ENCODE data around the gene PAX5.

PAX5 gene

DNA sequence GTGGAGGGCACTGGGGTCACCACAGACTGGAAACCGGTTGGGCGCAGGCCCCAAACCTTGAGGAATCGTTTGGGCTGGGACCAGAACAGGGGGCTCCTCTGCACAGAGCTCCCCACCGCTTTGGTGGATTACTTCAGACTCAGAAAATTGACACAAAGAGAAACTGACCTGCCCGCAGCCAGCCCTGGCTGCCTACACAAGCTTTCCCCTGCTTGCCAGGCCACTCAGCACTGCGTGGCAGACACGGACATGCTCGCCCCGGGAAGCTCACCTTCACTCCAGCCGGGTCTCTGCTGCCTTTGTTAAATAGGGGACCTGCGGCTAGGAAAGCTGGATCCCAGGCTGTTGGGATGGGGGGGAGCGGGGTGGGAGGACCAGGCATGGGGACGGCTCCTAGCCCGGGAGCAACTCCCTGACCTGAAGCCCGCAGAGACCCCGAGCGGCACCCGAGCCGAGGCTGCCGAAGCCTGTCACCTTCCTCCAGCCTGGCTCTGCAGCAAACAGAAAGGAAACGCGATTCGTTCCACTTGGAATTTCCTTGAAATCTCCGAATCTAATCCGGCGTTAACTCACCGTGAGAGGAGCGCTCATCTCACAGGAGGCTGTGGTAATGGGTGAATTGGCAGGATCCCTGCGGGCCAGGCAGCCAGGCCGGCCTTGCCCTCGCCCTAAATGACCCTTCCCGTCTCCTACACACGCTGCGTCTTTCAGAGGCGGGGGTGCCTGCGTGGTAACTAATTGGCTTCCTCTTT lies 8.8 kb downstream of the PAX5 start:
- DNase-seq (ENCODE audit: low read depth in 3 of 3): no peak

DNA sequence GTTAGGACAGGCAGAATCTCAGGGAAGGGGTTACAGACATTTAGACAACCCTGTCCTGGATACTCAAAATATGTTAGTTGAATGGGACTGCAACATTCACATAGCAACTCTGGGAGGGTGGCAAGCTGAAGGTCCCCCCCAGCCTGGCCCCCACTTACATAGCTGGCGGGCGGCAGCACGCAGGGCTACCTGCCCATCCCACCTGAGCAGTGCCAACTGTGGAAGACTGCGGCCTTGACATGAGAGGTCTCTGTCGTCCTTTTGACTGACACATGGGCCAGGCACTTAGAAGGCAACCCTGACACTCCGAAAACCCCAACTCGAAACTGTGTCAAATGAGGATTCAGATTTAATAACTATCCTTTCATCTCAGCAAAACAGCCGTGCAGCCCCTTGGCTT lies 16.5 kb downstream of the PAX5 start:
- DNase-seq (ENCODE audit: low read depth in 3 of 3): no peak

DNA sequence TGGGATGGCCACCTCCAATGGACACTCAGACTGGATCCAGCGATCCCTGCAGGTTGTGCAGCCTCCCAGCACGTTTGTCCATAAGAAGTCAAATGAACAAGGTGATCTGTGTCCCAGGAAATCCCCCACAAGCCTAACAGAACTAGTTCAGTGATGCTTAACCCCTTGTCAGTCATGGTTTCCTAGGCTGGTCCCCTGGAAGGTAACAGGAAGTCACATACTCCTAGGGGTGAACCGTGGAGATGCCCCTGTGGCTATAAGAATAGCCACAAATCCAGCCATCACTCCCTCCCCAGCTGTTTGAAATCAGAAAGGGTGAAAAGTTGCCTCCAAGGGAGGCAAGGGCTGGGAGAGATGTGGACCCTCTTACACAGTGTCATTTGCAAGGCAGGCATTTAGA lies 22.5 kb downstream of the PAX5 start:
- no peak for DNase-seq (ENCODE audit: low read depth in 3 of 3)

DNA sequence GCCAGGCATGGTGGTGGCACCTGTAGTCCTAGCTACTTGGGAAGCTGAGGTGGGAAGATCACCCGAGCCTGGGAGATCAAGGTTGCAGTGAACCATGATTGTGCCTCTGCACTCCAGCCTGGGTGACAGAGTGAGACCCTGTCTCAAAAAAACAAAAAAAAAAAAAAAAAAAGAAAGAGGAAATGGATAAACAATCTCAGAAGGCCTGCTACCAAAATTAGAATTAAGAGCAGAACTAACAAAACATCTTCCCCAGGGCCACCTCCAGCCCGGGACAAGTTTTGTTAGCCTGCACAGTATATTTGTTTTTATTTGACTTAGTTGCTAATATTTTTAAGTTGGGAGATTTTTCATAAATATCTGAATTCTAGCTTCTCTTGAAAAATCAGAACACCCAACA lies 23.1 kb downstream of the PAX5 start:
- no peak for DNase-seq (ENCODE audit: low read depth in 3 of 3)

DNA sequence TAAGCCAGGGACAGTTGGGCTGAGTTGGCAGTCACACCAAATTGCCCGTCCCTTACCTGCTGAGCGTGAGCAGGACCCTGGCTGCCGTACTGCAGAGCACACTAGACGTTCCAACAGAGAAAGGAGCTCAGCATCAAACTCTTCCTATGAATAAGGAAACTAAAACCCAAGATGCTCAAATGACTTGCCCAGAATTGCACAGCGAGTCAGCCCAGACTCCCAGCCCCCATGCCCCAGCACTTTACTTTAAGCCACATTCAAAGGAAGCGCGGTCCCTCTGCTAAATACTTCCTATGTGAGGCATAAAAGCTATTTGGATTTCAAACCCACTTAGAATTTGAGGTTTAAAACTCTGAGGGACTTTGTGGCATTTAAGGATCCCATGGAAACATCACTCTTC lies 23.9 kb downstream of the PAX5 start:
- DNase-seq (ENCODE audit: low read depth in 3 of 3): no peak

DNA sequence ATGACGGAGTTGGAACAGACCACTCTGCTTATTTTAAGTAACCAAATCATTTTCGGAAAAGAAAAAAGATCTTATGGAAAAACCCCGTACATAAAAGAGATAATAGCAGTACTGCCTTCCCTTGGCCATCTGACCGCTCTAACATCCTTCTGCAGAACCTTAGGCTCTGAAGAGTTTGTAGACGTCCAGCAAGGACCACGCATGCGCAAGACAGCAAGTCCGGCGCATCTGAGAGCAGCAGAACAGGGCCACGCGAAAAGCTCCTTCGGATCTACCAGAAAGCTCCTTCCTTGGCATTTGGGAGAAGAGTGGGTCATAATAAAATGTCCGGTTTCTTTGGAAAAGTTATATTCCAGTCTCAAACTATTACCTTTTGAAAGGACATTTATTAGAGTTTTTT lies 26.8 kb downstream of the PAX5 start:
- no peak for DNase-seq (ENCODE audit: low read depth in 3 of 3)

DNA sequence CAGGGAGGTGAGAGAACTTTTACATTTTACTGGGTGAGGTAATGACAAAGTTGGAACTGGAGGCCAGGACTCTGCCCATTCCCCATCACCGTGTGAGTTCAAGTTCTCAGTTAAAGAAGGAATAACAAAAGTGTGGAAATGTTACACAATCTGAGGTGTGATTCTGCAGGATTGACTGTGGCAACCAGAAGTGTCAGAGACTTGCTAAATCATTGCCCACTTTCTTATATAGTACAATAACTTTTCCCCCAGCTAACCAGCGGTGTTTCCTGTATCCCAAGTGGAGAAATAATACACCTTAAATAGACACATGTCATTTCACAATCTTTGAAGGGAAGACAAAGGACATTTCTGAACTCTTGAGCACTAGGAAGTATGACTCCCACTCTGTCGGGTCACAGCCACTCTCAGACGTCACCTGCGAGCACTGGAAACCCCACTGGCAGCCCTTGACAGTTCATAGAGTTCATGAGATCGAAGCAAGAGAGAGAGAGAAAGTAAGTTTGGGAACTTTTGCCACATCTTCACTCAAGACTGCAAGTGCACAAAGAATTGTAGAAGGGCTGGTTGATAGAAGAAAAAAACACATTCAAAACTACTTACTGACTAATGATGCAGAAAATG lies 28.4 kb downstream of the PAX5 start:
- DNase-seq (ENCODE audit: low read depth in 3 of 3): no peak

DNA sequence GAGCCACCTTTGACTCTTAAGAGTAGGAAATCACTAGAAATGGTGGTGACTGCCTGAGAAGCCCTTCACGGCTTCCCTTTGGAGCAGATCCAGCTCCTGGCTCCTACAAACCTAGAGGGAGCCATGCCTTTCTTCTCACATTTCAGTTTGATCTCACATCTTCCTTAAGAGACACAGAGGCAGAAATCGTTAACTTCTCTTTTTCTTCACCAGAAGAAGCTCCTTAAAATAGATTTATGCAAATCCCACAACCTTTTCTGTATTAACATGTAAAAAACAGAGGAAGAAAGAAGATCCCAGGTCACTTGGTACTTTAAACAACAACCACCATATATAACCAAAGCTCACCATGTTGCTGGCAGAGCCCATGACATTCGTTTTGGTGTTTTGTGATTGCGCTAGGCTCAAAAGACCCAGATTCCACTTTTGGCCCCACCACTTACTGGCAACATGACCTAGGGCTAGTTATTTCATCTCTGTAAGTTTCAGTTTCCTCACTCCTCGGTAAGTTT lies 29.6 kb downstream of the PAX5 start:
- DNase-seq (ENCODE audit: low read depth in 3 of 3): no peak

DNA sequence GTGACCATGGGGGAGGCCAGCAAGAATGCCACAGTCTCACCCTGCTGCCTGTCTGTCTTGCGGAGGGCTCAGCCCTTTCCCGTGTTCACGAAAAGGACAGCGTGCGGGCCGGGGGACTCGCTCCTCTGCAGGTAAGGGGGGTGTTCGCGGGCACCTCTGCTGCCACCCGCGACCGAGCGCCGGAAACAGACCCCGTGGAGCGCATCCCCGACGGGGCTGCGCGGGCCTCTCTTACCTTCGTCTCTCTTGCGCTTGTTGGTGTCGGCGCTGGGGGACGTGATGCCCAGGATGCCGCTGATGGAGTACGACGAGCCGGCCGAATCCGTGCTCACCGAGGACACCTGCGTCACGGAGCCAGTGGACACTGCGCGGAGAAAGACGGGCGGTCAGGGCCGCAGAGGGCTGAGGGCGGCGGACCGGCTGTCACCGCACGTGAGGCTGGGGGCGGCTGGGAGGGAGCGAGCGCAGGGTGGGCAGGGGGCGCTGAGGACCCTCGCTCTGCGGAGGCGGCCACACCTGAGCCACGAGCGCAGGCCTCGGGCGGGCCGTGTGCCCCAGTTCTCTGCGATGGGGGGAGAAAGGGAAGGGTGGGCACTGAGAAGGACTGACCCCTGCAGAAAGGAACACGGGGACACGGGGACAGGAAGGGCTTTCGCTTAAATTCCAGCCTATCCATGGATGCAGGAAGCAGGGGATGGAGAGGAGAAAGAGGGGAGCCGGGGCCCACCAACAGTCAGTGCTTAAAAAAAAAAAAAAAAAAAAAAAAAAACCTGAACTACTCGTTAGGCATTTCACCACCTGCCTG lies 31.5 kb downstream of the PAX5 start:
- no peak for DNase-seq (ENCODE audit: low read depth in 3 of 3)

DNA sequence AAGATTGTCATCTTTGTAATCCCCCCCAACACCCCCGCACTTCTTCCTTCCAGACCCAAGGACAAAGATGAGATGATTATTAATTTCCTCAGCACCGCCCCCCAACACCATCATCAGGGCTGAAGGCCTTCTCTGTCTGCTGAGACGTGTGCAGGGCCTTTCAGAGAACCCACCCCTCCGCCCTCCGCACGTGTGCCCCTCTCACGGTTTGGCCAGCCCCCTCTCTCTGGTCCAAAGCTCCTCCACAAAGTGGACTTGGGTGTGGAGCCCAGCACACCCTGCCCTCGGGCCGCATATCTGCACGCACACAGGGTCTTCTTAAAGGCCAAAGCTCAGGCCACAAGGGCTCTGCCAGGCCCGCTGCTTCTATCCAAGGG lies 32.0 kb downstream of the PAX5 start:
- DNase-seq (ENCODE audit: low read depth in 3 of 3): no peak

DNA sequence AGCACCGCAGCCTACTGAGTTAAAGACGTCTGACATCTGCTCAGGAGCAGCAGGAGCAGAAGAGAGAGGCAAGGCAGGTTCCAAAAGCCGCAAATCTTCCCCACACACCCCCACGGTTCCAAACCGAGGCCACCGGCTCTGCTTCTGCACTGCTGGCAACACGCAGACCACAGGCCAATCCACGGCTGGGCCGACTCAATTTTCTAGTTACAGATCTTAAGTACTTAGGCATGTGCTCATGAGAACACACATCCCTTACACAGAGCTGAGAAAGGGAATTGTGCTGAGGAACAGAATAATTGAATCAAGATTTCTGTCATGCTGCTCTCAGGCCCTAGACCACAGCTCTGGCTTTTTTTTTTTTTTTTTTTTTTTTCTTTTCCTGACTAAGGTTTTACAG lies 32.6 kb downstream of the PAX5 start:
- no peak for DNase-seq (ENCODE audit: low read depth in 3 of 3)

DNA sequence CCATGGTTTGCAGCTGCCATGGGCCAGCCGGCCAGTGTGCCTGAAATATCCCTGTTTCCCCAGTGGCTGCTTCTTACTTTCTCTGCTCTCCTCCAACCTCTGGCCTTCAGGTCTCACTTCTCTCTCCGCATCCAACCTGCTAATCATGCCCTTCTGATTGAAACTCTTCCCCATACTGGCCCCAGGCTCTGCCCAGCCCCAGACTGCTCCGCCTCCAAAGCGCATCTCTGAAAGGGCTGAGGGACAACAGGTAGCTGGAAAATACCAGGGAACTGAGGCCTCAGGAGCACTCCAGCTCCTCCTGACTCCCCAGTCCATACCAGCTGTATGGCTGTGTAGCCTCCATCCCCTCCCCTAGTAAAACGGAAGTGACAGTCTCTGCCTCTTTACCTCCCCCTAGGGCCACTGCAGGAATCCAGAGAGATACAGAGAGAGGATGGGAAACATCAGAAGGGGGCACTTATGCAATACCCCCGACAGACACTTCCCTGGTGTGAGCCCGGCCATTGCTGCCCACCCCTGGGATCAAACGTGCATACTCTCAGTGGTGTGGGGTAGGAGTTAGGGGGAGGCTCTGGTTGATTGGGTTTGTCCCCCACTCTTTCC lies 34.2 kb downstream of the PAX5 start:
- no peak for DNase-seq (ENCODE audit: low read depth in 3 of 3)

DNA sequence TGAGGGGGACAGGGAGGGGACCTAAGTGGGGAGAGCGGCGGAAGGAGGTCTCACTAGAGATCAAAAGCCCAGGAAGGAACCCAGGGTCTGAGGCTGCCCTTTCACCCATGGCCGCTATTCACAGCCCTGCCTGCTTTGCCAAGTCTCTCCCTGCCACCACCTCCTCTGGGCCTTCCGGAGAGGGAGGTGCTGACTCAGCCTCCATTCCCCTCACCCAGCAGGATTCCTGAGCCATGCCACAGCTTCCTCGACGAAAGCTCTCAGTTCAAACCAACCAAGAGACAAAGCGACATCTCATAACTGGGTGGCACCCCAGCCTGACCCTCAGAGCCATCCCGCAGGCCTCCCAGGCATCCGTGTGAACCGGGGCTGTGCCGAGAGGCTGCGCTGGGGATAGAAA lies 36.7 kb downstream of the PAX5 start:
- no peak for DNase-seq (ENCODE audit: low read depth in 3 of 3)

DNA sequence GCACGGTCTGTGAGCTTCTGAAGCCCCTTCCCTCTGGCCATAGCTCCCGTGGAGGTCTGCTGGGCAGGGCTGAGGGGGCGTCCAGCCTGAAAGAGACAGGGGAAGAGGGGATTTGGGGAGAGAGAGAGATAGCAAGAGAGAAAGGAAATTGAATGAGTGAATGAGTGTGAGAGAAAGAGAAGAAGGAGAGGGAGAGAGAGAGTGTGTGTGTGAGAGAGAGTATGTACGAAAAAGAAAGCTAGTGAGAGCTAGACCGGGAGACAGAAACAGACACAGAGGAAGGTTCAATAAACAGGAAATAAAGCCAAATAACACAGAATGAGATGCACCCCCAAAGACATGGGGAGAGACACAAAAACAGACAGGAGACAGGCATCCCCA lies 37.4 kb downstream of the PAX5 start:
- no peak for DNase-seq (ENCODE audit: low read depth in 3 of 3)

DNA sequence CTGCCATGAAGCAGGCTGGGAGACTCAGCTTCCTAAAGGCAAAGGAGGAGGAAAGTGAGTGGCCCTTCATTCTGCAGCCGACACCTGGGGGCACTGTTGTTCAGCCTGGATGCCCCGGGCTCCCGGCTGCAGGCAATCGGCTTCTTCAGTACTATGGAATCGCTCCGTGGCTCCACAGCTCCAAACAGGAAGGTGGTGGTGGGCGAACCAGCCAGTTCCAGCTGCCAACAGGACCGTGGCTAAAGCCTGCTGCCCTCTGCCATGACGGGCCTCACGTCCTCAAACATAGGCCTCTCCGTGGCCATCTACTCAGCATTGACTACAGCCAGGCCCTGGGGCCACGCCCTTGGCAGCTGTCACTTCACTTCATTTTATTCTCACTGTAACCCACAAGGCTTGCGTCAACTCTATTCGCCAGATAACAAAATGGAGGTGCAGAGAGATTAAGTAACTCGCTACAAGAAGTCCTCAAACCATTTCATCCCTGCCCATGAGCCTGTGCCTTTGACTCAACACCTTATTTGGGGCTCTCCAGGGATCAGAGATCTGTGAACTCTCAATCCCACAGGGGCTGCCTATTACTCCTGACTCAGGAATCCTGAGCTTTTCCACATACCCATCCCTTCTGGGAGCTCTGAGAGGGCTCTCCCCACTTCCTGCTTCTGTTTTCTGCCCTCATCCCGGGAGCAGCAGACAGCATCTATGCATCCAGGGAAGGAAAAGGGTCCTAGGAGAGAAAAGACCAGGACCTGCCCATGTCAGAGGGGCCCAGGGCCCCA lies 38.0 kb downstream of the PAX5 start:
- peak; percentile 17 to 35 (median 31) for DNase-seq (ENCODE audit: low read depth in 3 of 3)

DNA sequence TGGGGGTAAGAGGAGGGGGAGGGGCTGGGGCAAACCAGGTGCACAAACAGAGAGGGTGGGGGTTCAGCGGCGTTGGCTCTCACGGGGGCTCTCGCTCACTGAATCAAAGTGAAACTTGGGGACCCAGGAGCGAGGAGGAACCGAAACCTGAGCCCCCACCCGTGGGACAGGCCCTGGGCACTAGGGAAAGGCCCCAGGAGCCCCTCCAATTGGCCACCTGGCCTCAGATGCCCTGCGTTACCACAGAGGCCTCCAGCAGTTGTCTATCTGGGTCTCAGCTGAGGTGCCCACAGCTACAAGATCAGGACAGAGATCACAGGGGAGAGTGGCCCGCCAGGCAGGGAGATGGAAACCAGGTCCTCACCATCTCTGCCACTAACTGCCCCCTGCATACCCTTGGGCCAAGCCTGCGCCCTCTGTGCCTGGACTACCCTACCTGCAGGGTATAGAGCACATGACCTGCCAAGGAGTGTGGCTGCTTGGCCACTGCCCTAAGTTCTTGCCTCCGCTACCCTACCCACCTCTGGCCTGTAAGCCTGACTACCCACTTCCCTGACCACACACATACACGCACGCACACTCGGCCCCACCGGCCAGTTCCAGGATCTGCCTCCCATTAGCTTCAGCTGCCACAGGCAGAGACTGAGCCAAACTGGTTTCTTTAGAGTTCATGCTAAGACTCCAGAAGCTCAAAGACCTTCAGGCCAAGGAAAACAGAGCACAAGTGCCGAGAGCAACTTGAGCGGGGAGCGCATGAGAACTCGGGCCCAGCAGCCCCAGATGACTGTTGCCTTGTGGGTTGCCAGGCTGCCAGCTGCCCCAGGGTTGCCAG lies 39.9 kb downstream of the PAX5 start:
- no peak for DNase-seq (ENCODE audit: low read depth in 3 of 3)

DNA sequence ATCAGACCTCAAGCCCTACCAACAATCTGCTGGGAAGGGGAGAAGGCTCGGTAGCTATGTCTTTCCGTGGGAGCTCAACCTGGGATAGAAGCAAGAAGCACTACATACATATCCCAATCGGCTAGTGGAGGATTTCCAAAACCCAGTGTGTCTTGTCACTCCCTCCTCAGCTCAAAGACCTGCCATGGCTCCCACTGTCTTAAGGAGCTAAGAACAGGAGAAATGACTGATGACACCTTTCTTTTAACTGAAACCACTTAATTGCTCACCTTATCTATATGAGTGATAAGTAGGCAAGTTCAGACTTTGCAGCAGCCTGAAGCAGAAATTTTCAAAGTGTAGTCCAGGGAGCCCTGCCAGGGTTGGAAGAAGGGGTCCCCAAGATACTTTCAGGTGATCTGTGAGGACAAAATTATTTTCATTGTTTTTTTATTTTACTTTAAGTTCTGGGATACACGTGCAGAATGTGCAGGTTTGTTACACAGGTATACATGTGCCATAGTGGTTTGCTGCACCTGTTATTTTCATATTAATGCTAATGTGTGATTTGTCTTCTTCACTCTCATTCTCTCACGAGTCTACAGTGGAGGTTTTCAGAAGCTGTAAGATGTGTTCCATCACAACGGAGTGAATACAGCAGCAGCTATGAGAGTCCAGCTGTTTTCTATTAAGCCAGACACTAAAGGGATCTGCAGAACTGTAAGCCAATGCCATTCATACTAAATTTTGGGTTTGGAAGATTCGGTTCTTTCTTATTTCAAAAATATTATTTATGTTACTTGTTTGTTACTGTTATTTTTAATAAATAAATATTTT lies 41.4 kb downstream of the PAX5 start:
- no peak for DNase-seq (ENCODE audit: low read depth in 3 of 3)

DNA sequence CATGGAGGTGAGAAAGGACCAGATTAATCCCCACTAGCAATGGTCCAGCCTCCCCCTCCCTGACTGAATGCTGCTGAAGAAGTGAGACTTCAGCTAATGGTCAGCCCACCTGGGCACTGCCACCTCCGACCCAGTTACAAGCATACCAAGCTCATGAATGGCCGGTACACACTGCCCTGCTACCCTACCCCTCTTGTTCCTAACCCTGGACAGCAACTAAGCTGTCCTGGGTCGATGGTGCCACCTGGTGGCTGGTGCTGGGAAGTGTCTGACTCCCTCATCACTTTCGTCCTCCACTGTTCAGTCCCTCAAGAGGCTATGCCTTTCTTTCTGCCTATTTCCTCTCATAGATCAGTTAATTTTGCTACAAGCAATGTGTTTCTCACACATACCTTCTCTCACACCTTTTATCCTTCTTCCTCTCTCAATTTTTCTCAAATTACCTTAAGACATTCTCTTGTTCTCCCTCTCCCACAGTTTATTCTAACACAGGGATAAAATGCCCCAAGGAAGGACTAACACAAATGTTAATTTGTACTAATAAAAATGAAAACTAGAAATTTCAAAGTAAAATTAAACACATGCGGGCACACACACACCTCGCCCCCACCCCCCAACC lies 42.4 kb downstream of the PAX5 start:
- peak in 2 of 3 donors; percentile 31 to 32 for DNase-seq (ENCODE audit: low read depth in 3 of 3)

DNA sequence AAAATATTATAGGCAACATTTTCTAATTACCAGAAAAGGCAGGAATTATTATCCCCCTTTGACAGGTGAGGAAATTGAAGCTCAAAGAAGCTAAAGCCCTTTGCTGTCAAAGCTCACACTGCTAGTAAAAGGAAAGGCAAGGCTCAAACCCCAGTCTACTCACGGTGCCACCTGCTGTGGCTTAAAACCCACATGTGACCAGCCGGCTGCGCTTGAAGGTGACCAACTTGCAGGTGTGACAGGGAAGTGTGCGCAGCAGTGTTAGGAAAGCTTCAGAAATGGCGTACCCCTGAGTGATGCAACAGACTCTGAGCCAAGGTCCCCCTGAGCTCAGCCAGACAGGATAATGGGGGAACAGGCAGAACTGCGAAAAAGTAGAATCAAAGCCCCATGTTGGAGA lies 45.2 kb downstream of the PAX5 start:
- DNase-seq (ENCODE audit: low read depth in 3 of 3): no peak

Data from stimulated activated CD4-positive, alpha-beta T cell treated with anti-CD3 and anti-CD28 coated beads, TNF-alpha, amount 100 ng/mL, for 48 hours (primary cell).